DND-41 (cell line): ENCODE data around the gene CCDC136.

ENCODE experiments used
- ATAC-seq: fragments of 200-7000 bp; cut with Tn5 transposase; 3 replicates; pipeline ENCODE4 v1.9.1; 2021; ENCODE audit warnings: low read depth; ENCODE audit not compliant: insufficient read depth
- DNase-seq: peaks from one replicate; pipeline ENCODE4 v3.0.0-alpha.2; 2020
- H2AFZ ChIP-seq: 2 replicates; pipeline ENCODE4 v1.6.0; 2012; ENCODE audit warnings: low read depth, low read length
- H3K27ac ChIP-seq: 2 replicates; pipeline ENCODE4 v1.5.1; 2012; ENCODE audit warnings: low read length, inconsistent platforms
- H3K27me3 ChIP-seq: fragments of 200-600 bp; sonication (generic); 2 replicates; pipeline ENCODE4 v1.6.0; 2012; ENCODE audit warnings: low read length, mild to moderate bottlenecking, inconsistent platforms; ENCODE audit not compliant: insufficient read depth, poor library complexity
- H3K36me3 ChIP-seq: 2 replicates; pipeline ENCODE4 v1.5.1; 2012; ENCODE audit warnings: low read length, inconsistent platforms; ENCODE audit not compliant: insufficient read depth
- H3K4me1 ChIP-seq: 2 replicates; pipeline ENCODE4 v1.5.1; 2012; ENCODE audit warnings: mild to moderate bottlenecking, low read length; ENCODE audit not compliant: insufficient read depth
- H3K4me2 ChIP-seq: 2 replicates; pipeline ENCODE4 v1.6.0; 2012; ENCODE audit warnings: mild to moderate bottlenecking, moderate library complexity, low read length, inconsistent platforms; ENCODE audit not compliant: insufficient read depth
- H3K4me3 ChIP-seq, 2 experiments: fragments of 200-600 bp in 1 of 2; shearing (Covaris generic) in 1 of 2; 2 replicates each; pipeline ENCODE4 v1.5.1; 2012 to 2016; ENCODE audit warnings: inconsistent platforms in 2 of 2, low read length in 2 of 2, mild to moderate bottlenecking in 2 of 2, low read depth in 1 of 2, moderate library complexity in 1 of 2
- H3K79me2 ChIP-seq: 2 replicates; pipeline ENCODE4 v1.6.0; 2012; ENCODE audit warnings: low read length, inconsistent platforms; ENCODE audit not compliant: insufficient read depth
- H3K9ac ChIP-seq: 2 replicates; pipeline ENCODE4 v1.6.0; 2012; ENCODE audit warnings: low read depth, mild to moderate bottlenecking, inconsistent platforms, low read length, moderate library complexity
- H3K9me3 ChIP-seq: 2 replicates; pipeline ENCODE4 v1.5.1; 2012; ENCODE audit warnings: low read length, moderate library complexity, mild to moderate bottlenecking, inconsistent platforms; ENCODE audit not compliant: insufficient read depth, severe bottlenecking
- H4K20me1 ChIP-seq: 2 replicates; pipeline ENCODE4 v1.6.0; 2012; ENCODE audit warnings: low read length; ENCODE audit not compliant: insufficient read depth
- CTCF ChIP-seq: IDR thresholded peaks from 2 replicates; pipeline ENCODE4 v1.5.1; 2012; ENCODE audit warnings: borderline replicate concordance, low read length, moderate library complexity, mild to moderate bottlenecking; ENCODE audit not compliant: poor library complexity, severe bottlenecking; ENCODE audit errors: extremely low read depth
- EZH2 ChIP-seq: IDR thresholded peaks from 3 replicates; pipeline ENCODE4 v1.6.1; 2012; ENCODE audit warnings: borderline replicate concordance, low read depth, mild to moderate bottlenecking, moderate library complexity, low read length, inconsistent platforms; ENCODE audit not compliant: severe bottlenecking

CCDC136 gene

GRCh38 chr7:128810997-128811396 lies 19.2 kb downstream of the CCDC136 start:
- ATAC-seq (no peak), DNase-seq (no peak)
- Histone ChIP-seq H3K27me3 (no peaks in the 10 kb centered on the region), H3K9me3 (no peaks in the 10 kb centered on the region), H3K79me2 (no peaks in the 10 kb centered on the region), H4K20me1 (no peaks in the 10 kb centered on the region; the same call in 1 of the 2 replicates), H3K9ac (no peak overlapping the region), H3K4me1 (no peaks in the 10 kb centered on the region), H2AFZ (no peak overlapping the region), H3K36me3 (peaks cover 20% of the 10 kb centered on the region), H3K4me2 (no peak overlapping the region), H3K27ac (no peak overlapping the region), H3K4me3 (no peak overlapping the region)
- TF ChIP-seq EZH2 (no peak), CTCF (no peak)

GRCh38 chr7:128811631-128812430 lies 20.1 kb downstream of the CCDC136 start:
- TF ChIP-seq CTCF (no peak), EZH2 (no peak)
- Histone ChIP-seq H3K27ac (no peak overlapping the region), H3K27me3 (no peaks in the 10 kb centered on the region), H4K20me1 (no peaks in the 10 kb centered on the region; the same call in 1 of the 2 replicates), H3K4me3 (no peak overlapping the region), H3K4me1 (no peaks in the 10 kb centered on the region), H2AFZ (no peak overlapping the region), H3K79me2 (no peaks in the 10 kb centered on the region), H3K4me2 (no peak overlapping the region), H3K9ac (no peak overlapping the region), H3K36me3 (peaks cover 12% of the 10 kb centered on the region), H3K9me3 (no peaks in the 10 kb centered on the region)
- ATAC-seq (no peak), DNase-seq (no peak)

GRCh38 chr7:128812514-128813168 lies 20.9 kb downstream of the CCDC136 start:
- Histone ChIP-seq H3K4me3 (no peak overlapping the region), H3K9me3 (no peaks in the 10 kb centered on the region), H4K20me1 (no peaks in the 10 kb centered on the region; the same call in 1 of the 2 replicates), H3K79me2 (no peaks in the 10 kb centered on the region), H3K27me3 (no peaks in the 10 kb centered on the region), H3K27ac (no peak overlapping the region), H3K36me3 (peaks cover 7% of the 10 kb centered on the region), H3K4me1 (no peaks in the 10 kb centered on the region), H3K9ac (no peak overlapping the region), H3K4me2 (no peak overlapping the region), H2AFZ (no peak overlapping the region)
- TF ChIP-seq CTCF (no peak), EZH2 (no peak)
- no peak for DNase-seq
- no peak for ATAC-seq
